Occipital lobe (tissue), 2 donors: ENCODE measurements around the gene FURIN. TPM values are rescaled to one million over a fixed set of nuclear protein-coding genes. Genes with fewer than 3 reads are reported as not detected.
"Not testable (repeated sequence)": the region's sequence is repeated elsewhere in the genome, so short reads cannot be mapped to it uniquely, and the experiment has no call there.

Experiments
- DNase-seq: peaks from one replicate; lab custom pipeline; 2025; lab: John Stamatoyannopoulos, UW
- total RNA-seq: library from RNA; depleted of rRNA; stranded (reverse); fragments of >200 nt; gene quantifications from one replicate; pipeline ENCODE4 v1.2.3, GENCODE V29; 2014

Gene FURIN
- total RNA-seq: 8.7 TPM

- DNase-seq: no peak
These were observed at the start of gene FURIN for GRCh38 chr15:90868261-90868689. FURIN (plus strand) TSS chr15:90868588; CDS start chr15:90875741, 7,153 bp downstream.

GRCh38 chr15:90819390-90819789 is 49.0 kb upstream of the FURIN start:
- DNase-seq: no peak

- no peak for DNase-seq
These were observed 48.5 kb upstream of the FURIN start for GRCh38 chr15:90819850-90820249.

GRCh38 chr15:90820481-90820880 is 47.9 kb upstream of the FURIN start:
- DNase-seq: no peak

- no peak for DNase-seq
These were observed 46.0 kb upstream of the FURIN start for GRCh38 chr15:90822204-90822955.

GRCh38 chr15:90823455-90823974 is 44.9 kb upstream of the FURIN start:
- DNase-seq: no peak

- not testable (repeated sequence) for DNase-seq
These were observed 43.1 kb upstream of the FURIN start for GRCh38 chr15:90825115-90825899.

GRCh38 chr15:90826206-90826885 is 42.0 kb upstream of the FURIN start:
- DNase-seq: not testable (repeated sequence)

- DNase-seq: no peak
These were observed 41.4 kb upstream of the FURIN start for GRCh38 chr15:90826886-90827435.

GRCh38 chr15:90828111-90828510 is 40.3 kb upstream of the FURIN start:
- DNase-seq: no peak

- DNase-seq: no peak
These were observed 39.3 kb upstream of the FURIN start for GRCh38 chr15:90829126-90829525.

- DNase-seq: no peak
These were observed 38.4 kb upstream of the FURIN start for GRCh38 chr15:90829942-90830440.

GRCh38 chr15:90834626-90835025 is 33.8 kb upstream of the FURIN start:
- DNase-seq: no peak

- DNase-seq: no peak
These were observed 32.0 kb upstream of the FURIN start for GRCh38 chr15:90836296-90836871.

- DNase-seq: no peak
These were observed 31.3 kb upstream of the FURIN start for GRCh38 chr15:90837094-90837493.

- DNase-seq: no peak
These were observed 30.2 kb upstream of the FURIN start for GRCh38 chr15:90838139-90838538.

GRCh38 chr15:90838544-90838943 is 29.8 kb upstream of the FURIN start:
- no peak for DNase-seq

- DNase-seq: no peak
These were observed 29.0 kb upstream of the FURIN start for GRCh38 chr15:90839187-90840071.

- DNase-seq: no peak
These were observed 28.1 kb upstream of the FURIN start for GRCh38 chr15:90840157-90840855.
